Fibroblast of gingiva (primary cell): ENCODE measurements around the gene ALDH1A3.
A peak's percentile ranks its signal among the peaks of the same experiment; 100 is the strongest.

Experiments
- DNase-seq: peaks from one replicate; pipeline ENCODE4 v3.0.0-alpha.2; 2011; ENCODE audit warnings: low read depth

The ALDH1A3 gene

DNA sequence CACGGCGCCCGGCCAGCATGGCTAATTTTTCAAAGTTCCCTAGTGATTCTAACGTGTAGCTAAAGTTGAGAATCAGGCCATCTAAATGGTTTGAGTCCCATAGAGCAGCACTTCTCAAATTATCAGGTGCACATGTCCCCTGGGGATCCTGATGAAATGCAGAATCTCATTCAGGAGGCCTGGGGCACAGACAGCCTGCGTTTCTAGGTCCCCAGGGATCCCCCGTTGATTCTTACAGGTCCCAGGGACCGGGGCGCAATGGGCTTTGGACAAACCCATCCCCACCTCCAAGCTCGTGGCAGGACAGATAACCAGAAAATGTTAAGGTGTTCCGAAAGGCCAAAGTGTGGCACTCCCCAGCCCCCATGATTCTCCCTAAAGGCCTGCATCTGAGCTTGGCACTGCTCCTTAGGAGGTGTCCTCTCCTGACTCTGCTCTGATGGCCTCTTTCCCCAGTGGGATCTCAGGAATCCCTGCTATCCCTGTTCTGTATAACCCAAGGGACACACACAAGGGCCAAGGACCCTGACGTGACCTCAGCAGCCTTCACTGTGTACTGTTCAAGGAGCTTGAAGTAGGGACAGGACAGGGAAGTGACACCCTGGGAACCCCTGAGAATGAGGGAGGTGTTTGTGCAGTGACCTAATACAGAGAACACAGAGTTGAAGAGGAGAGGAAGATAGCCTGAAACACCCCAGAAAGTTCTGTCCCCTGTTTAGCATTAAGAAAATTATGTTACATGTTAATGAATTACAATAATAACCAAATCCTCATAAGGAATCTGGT is 47.5 kb downstream of the ALDH1A3 start:
- DNase-seq: no peak

DNA sequence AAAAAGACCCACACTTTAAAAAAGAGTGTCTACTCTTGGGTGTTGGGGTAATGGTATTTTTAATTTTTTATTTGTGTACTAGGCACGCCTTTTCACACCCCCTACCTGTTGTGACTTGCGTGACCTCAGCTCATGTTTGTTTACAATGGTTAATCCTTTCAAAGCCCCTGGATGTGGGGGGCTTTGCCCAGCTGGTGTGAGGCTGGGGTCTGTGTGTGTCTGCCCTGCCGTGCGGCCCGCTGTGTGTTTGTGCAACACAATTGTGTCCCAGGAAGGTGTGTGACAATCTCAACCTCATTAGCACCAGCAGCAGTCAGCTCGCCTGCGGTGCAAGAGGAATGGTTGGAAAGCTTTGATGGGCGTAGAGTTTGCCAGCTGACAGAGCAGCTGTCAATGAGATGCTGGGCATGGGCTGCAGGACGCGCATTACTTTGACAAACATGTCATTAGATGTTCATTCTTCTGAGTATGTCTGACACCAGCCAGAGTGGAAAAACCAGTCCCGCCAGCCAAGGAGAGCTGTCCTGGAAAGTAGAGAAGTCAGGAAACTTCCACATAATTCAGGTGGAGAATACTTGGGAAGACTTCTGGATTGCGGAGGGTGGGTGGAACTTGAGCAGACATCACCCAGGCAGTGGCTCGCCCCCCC is 49.1 kb downstream of the ALDH1A3 start:
- DNase-seq: no peak

DNA sequence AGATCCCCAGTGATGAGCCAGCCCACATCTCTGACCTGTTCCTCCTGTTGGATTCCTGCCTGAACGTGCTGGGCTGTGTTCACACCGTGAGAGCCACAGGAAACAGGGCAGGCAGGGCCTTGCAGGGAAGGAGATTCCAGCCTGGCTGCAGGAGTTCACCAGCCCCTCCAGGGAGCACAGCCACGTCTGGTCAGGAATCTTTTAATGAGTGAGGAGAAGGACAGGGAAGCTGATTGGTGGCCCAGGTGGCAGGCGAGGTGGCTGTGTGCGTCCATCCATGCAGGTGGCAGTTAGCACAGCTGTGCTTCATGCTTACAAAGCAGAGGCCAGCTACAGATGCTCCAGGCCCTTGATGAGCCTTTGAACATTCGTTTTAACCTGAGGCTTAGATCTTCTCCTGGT is 50.0 kb downstream of the ALDH1A3 start:
- DNase-seq: no peak

DNA sequence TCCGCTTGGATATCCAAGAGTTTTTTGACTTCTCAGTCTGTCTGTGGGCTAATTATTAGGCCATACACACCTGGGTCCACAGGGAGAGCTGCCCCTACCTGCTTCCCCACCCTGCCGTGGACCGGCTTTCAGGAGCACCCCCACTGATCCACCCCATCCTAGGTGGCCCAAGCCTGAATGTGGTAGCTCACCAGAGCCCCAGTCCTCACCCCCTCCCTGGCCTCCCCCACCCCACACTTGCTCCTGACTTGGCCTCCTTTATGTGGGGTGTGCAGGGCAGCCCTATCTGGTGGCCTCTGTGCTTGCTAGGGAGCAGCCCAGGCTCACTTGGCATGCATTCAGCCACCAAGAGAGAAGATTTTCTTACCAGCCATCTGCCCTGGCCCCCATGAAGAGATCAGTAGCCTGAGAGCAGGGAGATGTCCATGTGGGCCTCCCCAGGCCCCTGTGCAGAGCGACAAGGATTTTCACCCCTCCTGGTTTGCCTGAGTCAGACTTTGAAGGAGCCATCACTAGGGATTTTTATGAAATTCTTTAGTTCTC is 50.7 kb downstream of the ALDH1A3 start:
- DNase-seq: no peak

DNA sequence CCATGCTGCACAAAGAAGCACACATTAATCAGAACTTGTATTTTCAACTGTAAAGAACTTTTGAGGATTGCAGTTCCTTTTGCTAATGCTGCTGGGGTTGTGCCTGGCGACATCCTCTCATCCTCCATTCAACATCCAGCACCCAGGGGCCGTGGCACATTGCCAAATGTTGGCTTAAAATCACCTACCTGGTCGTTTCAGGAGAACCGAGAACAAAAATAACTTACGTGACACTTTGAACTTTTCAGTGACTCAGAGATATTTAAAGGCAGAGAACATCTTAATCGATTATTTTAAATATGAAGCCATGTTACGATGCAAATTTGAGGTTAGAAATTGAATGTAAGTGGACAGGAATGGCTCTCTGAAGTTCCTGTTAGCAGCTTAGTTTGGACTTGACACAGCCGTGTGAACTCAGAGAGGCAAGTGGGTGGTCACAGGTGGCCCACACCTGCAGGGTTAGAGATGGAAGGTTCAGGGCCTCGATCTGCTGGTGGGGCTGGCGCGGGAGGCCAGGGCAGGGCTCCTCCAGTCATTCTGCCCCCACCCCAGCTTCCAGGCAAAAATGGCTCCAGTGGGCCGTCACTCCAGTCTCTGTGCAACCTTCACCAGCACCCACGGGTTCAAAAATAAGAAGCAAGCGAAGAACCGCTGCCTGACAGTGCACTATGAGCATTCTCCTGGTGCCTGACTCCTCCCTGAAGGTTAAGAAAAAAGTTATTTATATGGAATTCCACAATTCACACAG is 51.7 kb downstream of the ALDH1A3 start:
- no peak for DNase-seq

DNA sequence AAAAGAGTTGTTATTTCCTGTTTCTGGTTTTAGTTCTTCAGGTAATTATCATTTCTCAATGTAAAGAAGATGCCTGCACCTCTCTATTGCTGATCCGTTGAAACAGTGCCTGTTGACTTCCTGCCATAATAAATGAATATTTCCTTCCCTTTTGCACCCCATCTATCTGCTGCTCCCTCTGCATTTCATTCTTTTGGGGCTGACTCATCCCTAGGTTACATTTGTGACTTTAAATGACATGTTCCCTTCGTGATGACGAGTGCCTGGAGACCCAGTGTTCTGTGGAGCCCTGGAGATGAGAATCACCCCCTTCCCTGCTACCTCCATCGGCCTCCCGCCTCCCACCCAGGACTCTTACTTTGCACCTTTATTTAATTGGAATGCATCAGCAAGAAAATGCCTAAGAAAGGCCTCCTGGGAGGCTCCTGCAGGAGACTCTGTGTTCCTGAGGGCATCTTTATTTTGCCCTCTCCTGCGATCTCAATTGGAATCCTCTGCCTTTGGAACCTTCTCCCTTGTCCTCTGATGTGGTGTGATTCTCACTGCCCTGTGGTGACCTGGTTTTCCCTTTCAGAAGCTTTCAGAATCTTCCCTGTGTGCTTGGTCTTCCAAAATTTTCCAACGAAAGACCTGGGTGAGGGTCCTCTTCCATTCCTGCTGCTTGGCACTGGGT is 53.2 kb downstream of the ALDH1A3 start:
- DNase-seq: no peak

DNA sequence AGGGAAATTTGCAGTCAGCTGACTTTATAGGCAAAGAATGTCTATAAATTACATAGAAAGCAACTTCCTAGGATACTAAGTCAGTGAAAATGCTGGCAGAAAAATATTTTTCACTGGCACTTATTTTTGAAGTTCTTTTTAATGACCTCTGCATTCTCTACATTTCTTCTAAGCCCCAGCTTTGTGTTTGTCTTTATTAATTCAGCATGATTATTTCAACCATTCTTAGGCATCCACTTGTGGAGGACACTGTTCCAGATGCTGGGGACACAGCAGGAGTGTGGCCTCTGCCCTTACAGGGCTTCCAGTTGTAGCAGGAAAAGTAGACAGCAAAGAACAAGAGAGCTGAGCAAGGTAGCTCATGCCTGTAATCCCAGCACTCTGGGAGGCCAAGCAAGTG is 54.5 kb downstream of the ALDH1A3 start:
- no peak for DNase-seq

DNA sequence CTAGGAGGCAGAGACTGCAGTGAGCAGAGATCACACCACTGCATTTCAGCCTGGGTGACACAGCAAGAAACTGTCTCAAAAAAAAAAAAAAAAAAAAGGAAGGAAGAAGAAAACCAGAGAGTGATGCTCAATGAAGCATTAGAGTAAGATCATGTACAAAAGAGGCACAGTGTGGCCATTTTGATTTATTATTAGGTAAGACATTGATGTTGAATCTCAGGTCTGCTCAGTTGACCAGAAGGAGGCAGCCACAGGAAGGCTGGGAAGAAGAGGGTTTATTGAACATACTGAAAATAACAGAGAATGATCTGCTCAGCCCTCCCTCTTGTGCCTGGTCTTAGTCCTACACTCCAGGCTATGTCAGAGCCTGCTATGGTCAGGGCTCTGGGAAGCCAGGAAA is 55.1 kb downstream of the ALDH1A3 start:
- DNase-seq: no peak

DNA sequence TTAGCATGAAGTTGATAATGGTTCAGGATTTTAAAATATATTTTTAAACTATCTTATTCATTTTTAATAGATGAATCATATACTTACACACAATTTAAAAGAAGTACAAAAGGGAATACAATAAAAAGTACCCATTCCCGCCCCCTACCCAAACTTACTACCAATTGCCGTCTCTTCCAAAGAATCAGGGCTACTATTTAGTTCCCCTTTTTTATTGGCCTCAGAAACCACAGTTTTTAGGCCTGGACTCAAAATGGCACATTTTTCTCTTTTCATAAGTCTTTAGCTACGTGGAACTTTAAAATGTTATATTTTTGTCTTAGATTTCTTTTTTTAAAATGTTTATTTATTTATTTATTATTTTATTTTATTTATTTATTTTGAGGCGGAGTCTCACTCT is 57.5 kb downstream of the ALDH1A3 start:
- no peak for DNase-seq

DNA sequence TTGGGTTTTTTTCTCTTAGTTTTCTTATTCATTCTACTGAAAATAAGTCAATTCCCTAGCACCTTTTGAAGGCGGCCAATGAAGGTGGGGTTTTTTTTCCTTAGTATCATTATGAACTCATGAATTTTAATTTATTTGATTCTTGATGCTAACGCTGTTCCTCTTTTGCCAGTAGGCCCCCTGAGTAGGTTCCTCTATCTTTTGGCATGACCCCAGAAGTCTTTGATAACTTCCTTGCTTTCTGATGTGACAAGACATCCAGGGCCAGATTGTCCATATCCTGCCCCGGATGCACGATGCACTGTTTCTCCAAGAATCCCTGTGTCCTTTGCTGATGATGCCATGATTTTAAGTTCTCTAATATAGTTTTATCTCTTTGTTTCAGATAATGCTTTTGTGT is 60.2 kb downstream of the ALDH1A3 start:
- no peak for DNase-seq

DNA sequence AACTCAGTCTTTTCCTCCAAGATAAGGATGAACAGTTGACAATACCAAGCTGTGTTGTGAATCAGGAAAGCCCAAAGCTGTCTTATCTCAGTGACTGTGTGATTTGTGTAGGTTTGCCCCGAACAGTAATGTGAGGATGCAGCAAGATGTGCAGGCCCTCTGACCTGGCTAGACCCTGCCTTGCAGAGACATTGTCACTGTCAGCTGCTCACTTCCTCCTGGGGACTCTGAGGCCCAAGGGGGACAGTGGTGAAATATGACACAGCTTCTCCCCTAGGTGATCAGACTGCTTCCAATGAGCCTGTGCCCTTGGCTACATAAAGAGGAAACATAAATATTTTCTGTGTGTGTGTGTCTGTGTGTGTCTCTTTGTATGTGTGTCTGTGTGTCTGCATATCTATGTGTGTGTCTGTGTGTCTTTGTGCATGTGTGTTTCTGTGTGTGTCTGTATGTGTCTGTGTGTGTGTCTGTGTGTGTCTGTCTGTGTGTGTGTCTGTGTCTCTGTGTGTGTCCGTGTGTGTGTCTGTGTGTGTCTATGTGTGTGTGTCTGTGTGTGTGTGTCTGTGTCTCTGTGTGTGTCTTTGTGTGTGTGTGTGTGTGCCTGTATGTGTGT is 61.2 kb downstream of the ALDH1A3 start:
- no peak for DNase-seq

DNA sequence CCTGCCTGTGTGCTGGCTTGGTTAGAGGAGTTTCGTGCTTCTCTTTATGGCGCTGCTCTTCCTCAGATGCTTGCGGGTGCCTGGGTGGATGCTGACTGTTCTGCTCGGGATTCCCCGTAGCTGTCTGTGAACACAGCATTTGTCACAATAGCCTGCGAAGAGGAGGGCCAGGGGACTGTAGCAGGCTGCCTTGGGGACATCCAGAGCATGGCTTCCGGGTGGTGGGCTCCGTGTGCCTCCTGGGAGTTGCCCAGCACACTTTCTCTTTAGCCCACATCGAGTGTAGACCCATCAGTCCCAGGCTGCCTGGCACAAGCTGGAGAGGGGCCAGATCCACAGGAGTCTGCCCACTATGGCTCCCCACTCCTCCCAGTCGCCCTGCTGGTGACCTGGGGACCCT is 61.9 kb downstream of the ALDH1A3 start:
- DNase-seq: no peak

DNA sequence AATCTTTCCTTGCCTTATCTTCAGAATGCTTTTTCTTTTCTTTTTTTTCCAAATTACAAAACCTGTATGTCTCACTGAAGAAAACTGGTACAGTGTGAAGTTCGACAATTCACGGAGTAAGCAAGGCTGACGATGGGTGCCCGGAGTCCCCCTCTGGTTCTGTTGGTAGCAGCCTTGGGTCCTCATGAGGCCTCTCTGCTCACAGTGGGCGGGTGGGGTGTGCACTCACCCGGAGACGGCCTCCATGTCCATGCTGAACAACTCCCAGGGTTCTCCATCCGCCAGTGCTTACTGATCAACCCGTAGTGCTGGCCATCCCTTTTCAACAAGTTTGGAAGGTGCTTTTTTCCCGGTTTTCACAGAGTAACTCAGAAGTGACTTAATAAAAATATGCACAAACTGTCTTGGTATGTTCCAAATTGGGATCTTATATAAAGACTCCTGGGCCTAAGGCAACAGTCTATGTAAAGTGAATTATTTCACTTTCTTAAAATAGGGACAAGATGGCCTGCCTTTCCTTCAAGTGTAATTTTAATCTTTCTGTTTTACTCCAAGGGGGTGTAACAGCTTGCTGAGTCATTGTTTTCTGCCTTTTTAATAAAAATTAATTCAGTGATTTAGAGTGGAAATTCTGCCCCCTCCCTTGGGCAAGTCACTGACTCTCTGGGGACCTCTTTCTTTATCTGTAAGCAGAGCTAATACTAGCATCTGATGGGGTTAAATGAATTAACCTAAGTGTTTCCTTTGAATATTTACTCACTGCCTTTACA is 63.2 kb downstream of the ALDH1A3 start:
- DNase-seq: peak; percentile 10

DNA sequence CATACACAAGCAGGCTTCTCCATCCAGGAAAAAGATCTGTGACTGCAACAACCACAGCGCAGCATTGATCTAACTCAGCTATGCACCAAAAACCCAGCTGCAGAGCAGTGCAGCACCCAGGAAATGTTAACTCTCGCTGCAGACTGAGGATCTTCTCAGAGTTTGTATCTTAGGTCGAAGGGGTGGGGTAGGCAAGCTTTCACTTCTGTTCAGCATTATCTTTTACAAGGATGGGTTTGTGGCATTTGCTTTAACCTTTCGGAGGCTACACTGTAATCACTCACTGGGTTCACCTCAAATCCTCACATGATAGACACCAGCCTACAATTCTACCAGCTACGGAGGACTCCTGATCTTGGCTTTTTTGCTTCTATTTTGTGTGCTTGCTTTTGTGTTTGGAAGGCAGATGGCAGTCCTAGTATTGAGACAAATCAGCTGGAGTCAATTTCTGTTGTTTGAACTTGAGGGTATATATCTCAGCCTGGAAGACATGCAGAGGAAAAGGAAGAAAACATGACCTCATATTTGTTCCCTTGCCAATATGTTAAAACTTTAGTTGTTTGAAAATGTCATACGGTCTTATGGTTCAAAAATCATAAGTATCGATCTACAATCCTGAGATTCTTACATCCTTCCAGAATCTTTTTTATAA is 64.7 kb downstream of the ALDH1A3 start:
- DNase-seq: peak; percentile 10

DNA sequence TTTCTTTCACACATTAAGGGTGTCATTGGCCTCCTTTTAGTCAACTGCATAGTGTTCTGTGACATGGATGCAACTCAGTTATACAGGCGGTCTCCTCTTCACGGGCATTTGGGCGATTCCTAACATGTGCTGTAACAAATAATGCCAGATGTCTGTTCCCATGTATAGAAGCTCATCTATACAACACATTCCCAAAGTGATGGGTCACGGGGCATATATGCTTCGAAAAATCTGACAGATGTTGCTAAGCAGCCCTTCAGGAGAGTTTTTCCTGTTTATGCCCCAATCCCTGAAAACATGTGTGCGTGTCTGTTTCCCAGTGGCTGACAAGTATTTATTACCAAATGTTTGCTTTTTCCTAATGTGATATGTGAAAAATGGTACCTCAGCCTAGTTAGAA is 65.4 kb downstream of the ALDH1A3 start:
- no peak for DNase-seq

DNA sequence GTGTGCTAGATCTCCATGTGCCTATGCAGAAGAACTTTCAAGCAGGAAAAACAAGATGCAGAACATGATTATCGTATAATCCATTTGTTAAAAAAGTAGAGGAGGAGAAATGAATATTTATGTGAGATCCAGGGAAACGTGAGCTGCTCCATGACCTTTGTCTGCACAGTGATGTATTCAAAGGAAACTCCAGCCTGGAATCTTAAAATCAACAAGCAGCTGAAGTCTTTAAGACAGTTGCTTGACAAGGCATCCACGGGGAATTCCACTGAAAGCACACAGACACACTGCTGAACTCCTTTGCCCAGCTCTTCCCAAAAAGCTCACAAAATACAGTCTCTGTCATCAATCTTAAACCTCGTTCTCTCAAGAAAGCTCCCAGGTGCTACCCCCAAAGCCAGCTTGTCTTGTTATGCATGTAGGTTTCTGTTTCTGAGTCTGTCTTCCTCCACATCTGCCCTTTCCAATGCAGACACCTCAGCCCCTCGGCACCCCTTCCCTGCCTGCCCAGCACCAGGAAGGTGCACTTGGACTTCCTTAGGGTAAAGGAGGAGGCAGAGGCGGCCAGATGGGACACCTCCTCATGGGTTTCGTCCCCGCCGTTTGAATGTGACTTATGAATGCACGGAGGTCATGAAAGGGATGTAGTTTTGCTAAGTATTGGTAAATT is 68.3 kb downstream of the ALDH1A3 start:
- no peak for DNase-seq

DNA sequence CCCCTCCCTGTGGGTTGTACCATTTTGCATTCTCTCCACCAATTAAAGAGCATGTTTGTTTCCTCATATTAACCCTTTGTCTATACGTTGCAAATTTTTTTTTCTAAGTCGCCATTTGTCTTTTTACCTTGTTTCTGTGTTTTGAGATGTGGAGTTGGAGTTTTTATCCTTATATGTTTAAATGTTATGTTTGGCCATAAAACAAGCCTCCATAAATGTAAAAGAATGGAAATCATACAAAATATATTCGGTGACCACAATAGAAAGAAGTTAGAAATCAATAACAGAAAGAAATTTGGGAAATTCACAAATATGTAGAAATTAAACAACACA is 68.8 kb downstream of the ALDH1A3 start:
- no peak for DNase-seq

DNA sequence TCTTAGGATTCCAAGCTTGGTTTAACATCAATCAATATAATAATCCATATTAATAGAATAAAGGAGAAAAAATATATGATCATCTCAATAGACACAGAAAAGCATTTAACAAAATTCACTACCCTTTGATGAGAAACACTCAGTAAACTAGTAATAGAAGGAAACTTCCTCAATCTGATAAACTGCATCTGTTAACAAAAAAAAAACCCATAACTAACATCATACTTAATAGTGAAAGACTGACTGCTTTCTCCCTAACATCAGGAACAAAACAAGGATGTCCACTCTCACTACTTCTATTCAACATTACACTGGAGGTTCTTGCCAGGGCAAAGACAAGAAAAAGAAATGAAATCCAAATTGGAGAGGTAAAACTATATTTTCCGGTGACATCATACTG is 70.1 kb downstream of the ALDH1A3 start:
- no peak for DNase-seq

DNA sequence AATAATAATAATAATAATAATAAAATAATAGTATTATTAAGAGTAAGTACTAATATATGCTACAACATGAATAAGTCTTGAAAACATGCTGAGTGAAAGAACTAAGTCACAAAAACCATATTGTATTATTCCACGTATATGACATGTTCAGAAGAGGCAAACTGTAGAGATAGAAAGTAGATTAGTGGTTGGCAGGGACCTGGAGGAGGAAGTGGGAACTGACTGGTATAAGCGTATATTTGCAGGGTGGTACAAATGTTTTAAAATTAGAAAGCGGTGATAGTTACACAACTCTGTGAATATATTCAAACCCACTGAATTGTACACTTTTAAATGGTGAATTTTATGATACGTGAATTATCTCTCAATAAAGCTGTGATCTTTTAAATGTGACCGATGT is 72.3 kb downstream of the ALDH1A3 start:
- DNase-seq: no peak

DNA sequence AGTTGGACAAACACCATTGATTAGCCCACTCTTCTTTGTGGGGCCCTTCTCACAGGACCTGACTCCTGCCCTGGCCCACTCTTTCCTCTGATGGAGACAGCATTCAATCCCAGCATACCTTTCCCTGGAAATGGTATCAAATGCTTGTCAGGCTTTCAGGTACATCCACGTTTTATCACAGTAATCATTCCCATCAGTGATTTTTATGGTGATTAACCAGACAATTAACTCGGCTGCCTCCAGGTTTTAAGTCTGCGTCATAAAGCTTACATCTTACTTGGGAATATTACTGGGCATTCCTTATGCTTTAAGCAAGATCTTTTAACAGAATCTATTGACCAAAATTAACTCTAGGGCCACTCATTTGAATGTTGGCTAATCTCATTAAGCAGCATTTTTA is 72.9 kb downstream of the ALDH1A3 start:
- no peak for DNase-seq
